ENCODE data around the gene ACSM6.
A peak's percentile ranks its signal among the peaks of the same experiment; 100 is the strongest.
"Not testable (repeated sequence)": the region's sequence is repeated elsewhere in the genome, so short reads cannot be mapped to it uniquely, and the experiment has no call there.

ACSM6 gene, protein sequence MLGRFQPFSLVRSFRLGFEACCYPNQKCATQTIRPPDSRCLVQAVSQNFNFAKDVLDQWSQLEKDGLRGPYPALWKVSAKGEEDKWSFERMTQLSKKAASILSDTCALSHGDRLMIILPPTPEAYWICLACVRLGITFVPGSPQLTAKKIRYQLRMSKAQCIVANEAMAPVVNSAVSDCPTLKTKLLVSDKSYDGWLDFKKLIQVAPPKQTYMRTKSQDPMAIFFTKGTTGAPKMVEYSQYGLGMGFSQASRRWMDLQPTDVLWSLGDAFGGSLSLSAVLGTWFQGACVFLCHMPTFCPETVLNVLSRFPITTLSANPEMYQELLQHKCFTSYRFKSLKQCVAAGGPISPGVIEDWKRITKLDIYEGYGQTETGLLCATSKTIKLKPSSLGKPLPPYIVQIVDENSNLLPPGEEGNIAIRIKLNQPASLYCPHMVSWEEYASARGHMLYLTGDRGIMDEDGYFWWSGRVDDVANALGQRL

DNA sequence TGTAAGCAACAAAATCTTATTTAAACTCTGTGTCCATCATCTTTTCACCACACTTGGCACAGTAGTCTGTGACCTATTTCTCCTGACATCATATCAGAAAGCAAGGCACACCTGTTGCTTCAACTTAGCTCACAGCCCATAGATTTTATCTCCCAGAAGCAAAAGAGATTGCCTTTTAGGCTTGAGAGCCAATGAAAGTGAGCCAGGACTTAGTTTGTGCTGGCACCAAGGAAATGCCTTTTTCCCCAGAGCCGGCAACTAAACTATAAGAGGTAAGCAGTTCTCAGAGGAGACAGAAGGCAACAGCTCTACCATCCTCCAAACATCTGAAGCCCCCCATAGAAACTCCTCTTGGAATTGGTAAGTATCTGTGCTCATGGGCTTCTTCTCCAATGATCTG is at the start of gene ACSM6:
TSS of gene ACSM6 (plus strand) at position 295 of the 400 bp plus-strand sequence. CDS start 248 bp downstream, outside the sequence.
- intact Hi-C loops (cut with DNase I) = no loop called here
- DNase-seq = no peak

- intact Hi-C loops (cut with DNase I) = no loop called here
Measured at GRCh38 chr10:95168694-95169093, 25.3 kb upstream of the ACSM6 start.

GRCh38 chr10:95169522-95169921 is 24.5 kb upstream of the ACSM6 start:
- intact Hi-C loops (cut with DNase I) = no loop called here

More at GRCh38 chr10:95168694-95169093, 25.3 kb upstream of the ACSM6 start:
- DNase-seq = no peak

GRCh38 chr10:95170790-95171189 is 23.2 kb upstream of the ACSM6 start:
- no peak for DNase-seq
- intact Hi-C loops (cut with DNase I) = no loop called here

More at GRCh38 chr10:95169522-95169921, 24.5 kb upstream of the ACSM6 start:
- DNase-seq = no peak

DNA sequence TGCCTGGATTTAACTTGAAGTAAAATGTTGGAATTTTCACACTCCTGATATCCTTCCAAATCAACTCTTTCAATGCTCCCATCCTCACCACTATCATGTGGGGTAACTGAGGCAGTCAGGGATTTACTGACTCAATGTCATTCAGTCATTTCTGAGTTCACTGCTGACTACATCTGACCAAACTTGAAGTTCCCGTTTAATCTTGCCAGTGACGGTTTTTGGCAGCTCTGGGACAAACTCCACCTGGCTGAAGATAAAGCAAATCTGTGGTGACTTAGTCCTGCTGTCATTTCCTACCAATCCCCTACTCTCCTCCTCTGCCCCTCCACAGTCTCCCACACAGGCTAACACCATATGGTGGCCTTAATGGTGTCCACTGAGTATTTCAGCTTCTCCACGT is 22.7 kb upstream of the ACSM6 start:
- intact Hi-C loops (cut with DNase I) = no loop called here
- no peak for DNase-seq

DNA sequence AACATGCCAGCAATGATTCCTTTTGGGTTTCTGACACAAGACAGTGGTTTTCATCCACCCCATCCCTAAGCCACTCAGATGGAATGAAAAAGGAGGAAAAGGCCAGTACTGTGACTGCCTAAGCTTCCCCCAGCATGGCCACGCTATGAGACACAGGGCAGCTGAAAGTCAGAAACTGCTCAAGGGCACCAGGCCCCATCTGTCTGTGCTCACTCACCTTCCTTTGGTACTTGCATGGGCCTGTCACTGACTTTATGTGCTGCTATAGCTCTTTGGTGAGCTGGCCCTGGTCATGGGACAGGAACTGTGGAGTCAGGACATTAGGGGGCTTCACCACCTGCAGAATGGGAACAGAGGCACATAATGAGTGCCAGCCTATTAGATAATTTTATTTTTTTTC is 21.2 kb upstream of the ACSM6 start:
- DNase-seq = no peak
- intact Hi-C loops (cut with DNase I) = no loop called here

- intact Hi-C loops (cut with DNase I) = no loop called here
- no peak for DNase-seq
Measured at GRCh38 chr10:95176101-95176500, 17.9 kb upstream of the ACSM6 start.

- no peak for DNase-seq
- intact Hi-C loops (cut with DNase I) = no loop called here
Measured at GRCh38 chr10:95177429-95177828, 16.6 kb upstream of the ACSM6 start.

GRCh38 chr10:95178266-95178665 is 15.8 kb upstream of the ACSM6 start:
- intact Hi-C loops (cut with DNase I) = no loop called here
- no peak for DNase-seq

DNA sequence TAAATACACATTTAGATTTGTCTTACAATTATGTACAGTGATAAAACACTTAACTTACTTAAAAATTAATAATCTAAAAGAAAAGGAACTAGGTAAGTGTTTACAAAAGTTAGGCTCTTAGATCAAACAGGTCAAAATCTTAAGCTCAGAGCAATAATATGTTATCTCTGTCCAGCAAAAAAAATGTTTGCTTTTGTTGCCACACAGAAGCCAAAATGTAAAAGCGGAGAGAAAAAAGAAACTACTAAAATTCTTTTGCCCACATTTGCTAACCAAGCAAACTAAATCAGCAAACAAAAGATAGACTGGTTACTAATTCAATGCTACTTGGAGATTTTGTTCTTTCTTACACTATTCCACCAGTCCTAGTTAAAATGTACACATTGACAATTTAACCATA is 15.2 kb upstream of the ACSM6 start:
- DNase-seq = no peak
- intact Hi-C loops (cut with DNase I) = no loop called here

DNA sequence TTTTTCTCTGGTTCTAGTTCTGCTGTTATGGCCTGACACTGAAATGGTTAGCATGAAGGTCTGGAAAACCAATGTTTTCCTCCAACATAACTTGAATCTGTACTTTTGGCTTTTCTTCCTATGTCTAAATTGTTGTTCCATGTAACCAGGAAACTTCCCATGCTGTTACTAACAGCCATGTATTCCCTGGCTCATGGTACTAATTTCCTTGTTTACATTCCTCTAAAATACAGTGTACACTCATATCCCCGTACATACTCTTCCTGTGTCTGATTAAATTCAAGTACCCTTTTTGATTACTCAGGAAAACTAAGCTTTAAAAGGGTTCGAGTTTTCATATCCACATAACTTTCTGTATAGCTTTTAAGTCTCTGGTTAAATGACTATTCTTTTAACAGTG is 12.3 kb upstream of the ACSM6 start:
- DNase-seq = no peak
- intact Hi-C loops (cut with DNase I) = loop anchor here (5.0 kb wide), 1 partner anchor 181 kb away; no protein-coding TSS in a partner anchor

DNA sequence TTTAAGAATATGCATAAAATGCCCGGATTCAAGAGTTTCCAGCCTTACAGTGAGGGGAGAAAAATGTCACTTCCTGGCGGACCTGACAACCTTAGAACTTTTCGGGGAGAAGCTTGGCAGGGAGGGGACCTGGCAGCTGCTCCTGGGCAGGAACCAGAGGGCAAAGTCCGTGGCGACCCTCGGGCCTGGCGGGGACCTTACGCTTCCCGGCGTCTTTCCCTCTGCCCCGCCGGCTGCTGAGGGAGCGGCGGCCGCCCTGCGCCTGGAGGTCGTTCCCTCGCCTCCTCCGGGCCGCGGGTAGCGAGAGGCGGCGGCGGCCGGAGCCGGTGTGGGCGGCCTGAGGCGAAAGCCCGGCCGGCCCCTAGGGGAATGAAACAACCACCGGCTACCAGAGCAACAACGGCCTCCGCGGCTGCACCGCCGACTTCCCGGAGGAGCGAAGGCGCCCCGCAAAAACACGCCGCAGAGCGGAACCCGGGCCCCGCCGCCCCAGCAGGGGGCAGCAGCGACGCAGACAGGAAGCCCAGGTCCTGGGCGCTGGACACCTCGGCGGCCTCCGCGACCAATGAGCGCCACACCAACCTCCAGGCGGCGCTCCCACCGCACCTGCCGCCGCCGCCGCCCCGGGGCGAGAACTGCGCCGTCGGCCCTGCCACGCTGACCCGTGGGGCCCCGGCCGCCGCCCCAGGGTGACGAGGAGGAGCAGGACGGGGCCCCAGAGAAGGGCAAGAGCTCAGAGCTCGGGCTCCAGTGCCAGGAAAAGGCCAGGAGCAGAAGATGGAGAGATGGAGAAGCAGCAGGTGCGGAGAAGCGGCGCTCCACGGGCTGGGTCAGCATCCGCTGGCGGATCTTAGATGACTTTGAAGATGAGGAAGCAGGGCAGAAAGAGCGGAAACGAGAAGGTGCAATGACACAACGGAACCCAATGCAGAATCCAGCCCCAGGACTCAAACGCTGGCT is 10.5 kb upstream of the ACSM6 start:
- intact Hi-C loops (cut with DNase I) = loop anchor here (1.0 to 5.0 kb wide), 2 partner anchors 60 to 179 kb away; no protein-coding TSS in a partner anchor
- peak; percentile 59 to 96 (median 76) for DNase-seq

GRCh38 chr10:95187617-95188016 is 6.4 kb upstream of the ACSM6 start:
- intact Hi-C loops (cut with DNase I) = no loop called here
- DNase-seq = no peak

DNA sequence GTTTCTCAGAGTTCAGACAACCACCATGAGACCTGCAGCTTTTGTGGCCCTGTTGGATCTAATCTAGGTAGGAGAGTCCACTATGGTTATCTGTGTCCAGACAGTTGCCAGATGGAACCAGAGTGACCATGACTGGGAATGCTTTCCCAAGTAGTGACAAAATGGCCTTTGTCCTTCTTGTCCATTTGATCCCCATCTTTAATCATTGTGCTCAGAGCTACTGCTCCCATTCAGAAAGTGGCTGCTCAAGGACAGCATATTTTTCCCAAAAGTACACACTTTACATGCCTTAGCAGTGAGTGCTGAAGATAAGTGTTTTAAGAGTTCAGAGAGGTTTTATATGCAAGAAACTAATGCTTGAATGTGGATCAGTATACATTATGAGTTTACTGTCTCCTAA is 5.4 kb upstream of the ACSM6 start:
- intact Hi-C loops (cut with DNase I) = no loop called here
- DNase-seq = no peak

DNA sequence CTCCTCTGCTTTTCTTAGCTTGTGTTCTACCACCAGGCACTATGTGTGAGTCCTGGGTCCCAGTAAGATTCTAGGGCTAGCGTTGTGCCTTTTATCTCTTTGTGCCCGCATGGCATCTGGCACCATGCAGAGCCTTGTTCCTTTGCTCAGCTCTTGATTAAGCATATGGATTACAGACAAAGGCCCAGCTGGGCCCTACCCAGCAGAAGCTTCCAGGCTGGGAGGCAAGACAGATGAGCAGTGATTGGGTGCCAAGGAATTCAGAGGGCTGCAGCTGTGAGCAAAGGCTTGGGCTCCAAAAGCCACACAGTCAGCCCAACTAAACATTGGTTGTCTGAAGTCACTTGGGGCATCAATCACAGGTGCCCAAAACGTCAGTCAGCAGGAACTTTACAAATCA is 2.0 kb downstream of the ACSM6 start:
- peak in 7 of 10 donors; percentile 16 to 79 (median 34) for DNase-seq
- intact Hi-C loops (cut with DNase I) = no loop called here

GRCh38 chr10:95201736-95202135 is 7.7 kb downstream of the ACSM6 start:
- intact Hi-C loops (cut with DNase I) = no loop called here
- DNase-seq = no peak

DNA sequence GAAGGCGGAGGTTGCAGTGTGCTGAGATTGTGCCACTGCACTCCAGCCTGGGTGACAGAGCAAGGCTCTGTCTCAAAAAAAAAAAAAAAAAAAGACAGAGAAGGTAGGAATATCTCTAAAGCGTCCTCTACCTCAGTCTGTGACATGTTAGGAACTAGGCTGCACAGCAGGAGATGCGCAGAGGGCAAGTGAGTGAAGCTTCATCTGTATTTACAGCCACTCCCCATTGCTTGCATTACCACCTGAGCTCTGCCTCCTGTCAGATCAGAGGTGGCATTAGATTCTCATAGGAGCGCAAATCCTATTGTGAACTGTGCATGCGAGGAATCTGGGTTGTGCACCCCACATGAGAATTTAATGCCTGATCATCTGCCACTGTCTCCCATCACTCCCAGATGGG is 8.8 kb downstream of the ACSM6 start:
- DNase-seq; intact Hi-C loops (cut with DNase I): not testable (repeated sequence)

- DNase-seq = no peak
- intact Hi-C loops (cut with DNase I) = no loop called here
Measured at GRCh38 chr10:95208702-95209391, 14.8 kb downstream of the ACSM6 start.

- DNase-seq = no peak
- intact Hi-C loops (cut with DNase I) = no loop called here
Measured at GRCh38 chr10:95209509-95210127, 15.6 kb downstream of the ACSM6 start.
